Chondrocyte (in vitro differentiated cells): Measurements from ENCODE around the gene CYREN. TPM values are rescaled to one million over a fixed set of nuclear protein-coding genes. Genes with fewer than 3 reads are reported as not detected.

ENCODE experiments used
- DNase-seq: peaks from one replicate; pipeline ENCODE4 v3.0.0; 2021; ENCODE audit warnings: mixed read lengths, low spot score
- H3K27ac Mint-ChIP-seq: one replicate; pipeline ENCODE4 v1.8.0; 2021; ENCODE audit warnings: mild to moderate bottlenecking, moderate library complexity, mixed read lengths; ENCODE audit not compliant: unreplicated experiment
- H3K27me3 Mint-ChIP-seq: 2 replicates; pipeline ENCODE4 v1.8.0; 2021; ENCODE audit warnings: low read depth, mixed read lengths
- H3K36me3 Mint-ChIP-seq: 2 replicates; pipeline ENCODE4 v1.8.0; 2021; ENCODE audit warnings: low read depth, mixed read lengths
- H3K4me1 Mint-ChIP-seq: 2 replicates; pipeline ENCODE4 v1.8.0; 2021; ENCODE audit warnings: low read depth, mild to moderate bottlenecking, mixed read lengths
- H3K4me3 Mint-ChIP-seq: one replicate; pipeline ENCODE4 v1.8.0; 2021; ENCODE audit warnings: mild to moderate bottlenecking, moderate library complexity, mixed read lengths; ENCODE audit not compliant: unreplicated experiment
- H3K9me3 Mint-ChIP-seq: 2 replicates; pipeline ENCODE4 v1.8.0; 2021; ENCODE audit warnings: low read depth, mixed read lengths
- total RNA-seq: library from RNA; stranded (reverse); gene quantifications from 3 replicates; pipeline ENCODE4 v1.2.1, GENCODE V29; 2021
- TF ChIP-seq, protein P1 (sequence below): fragments of 200-600 bp; sonication (generic); IDR thresholded peaks from 2 replicates; pipeline ENCODE4 v1.5.0; 2021; ENCODE audit warnings: antibody characterized with exemption, mild to moderate bottlenecking, moderate library complexity

The CYREN gene
- total RNA-seq, 1 donor from 2014 or later = 30.2 TPM

DNA sequence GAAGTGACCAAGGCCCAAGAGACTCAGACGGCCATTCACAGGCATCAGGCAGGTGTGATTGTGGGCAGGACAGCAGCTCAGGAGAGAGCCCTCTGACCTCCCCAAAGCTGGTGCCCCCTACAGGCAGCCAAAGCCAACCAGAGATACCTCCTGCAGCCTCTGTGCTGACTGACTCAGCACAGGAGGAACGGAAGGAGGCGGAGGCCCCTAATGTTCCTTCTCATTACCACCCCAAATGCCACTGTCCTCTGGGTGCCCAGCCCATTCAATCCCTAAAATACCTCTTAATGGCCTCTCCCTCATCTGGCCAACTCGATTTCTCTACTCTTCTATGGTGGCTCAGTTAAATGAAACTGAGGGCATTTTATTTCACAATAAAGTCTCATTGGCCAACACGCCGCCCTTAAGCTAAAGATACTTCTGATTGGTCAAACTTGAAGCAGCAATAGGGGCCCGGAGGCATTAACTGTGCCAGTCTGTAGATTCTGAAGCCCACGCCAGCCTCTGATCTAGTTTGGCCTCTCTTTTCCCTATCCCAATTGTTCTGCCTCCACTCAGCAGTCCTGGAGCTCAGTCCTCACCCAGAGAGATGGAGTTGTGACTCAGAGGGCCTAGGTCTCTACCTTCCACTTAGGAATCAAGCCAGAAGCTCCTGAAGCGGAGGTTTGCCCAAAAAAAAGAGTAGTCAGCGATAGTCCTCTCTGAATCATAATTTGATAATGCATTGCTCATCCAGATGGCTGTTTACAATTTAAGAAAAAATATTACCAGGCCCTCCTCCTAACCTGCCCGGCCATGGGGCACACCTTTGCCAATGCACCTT is 1.2 kb downstream of the CYREN start:
- Mint-ChIP-seq H3K4me3 (peak overlapping the region; percentile 91), H3K4me1 (peaks cover 41% of the 10 kb centered on the region), H3K36me3 (peaks cover 13% of the 10 kb centered on the region), H3K9me3 (no peaks in the 10 kb centered on the region), H3K27ac (peak overlapping the region; percentile 78), H3K27me3 (no peaks in the 10 kb centered on the region)
- DNase-seq = no peak
- TF ChIP-seq, protein P1, sequence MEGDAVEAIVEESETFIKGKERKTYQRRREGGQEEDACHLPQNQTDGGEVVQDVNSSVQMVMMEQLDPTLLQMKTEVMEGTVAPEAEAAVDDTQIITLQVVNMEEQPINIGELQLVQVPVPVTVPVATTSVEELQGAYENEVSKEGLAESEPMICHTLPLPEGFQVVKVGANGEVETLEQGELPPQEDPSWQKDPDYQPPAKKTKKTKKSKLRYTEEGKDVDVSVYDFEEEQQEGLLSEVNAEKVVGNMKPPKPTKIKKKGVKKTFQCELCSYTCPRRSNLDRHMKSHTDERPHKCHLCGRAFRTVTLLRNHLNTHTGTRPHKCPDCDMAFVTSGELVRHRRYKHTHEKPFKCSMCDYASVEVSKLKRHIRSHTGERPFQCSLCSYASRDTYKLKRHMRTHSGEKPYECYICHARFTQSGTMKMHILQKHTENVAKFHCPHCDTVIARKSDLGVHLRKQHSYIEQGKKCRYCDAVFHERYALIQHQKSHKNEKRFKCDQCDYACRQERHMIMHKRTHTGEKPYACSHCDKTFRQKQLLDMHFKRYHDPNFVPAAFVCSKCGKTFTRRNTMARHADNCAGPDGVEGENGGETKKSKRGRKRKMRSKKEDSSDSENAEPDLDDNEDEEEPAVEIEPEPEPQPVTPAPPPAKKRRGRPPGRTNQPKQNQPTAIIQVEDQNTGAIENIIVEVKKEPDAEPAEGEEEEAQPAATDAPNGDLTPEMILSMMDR = peak; percentile 53

GRCh38 chr7:135168489-135169140 is 1.9 kb downstream of the CYREN start:
- Mint-ChIP-seq H3K9me3 (no peaks in the 10 kb centered on the region), H3K4me1 (peaks cover 41% of the 10 kb centered on the region), H3K4me3 (peak overlapping the region; percentile 91), H3K27me3 (no peaks in the 10 kb centered on the region), H3K27ac (peak overlapping the region; percentile 45), H3K36me3 (peaks cover 15% of the 10 kb centered on the region)
- TF ChIP-seq, protein P1 = no peak
- DNase-seq = no peak

DNA sequence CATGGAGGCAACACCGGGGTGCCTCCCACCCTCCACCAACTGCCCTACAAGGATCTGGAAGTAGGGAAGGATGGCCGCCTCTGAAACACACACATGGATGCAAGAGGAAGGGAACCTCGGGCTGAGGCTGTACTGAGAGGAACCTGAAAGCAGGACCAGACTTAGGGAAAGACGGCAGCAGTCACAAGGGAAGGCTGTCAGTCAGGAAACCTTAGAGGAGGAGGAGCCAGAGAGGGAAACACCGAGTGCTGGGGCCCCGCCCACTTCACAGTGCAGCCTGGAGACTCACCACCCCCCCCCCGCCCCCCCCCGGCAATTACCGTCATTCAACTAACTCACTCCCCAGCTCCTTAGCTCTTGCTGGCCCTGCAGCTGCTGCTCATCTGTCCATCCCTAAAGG is 2.5 kb downstream of the CYREN start:
- Mint-ChIP-seq H3K9me3 (no peaks in the 10 kb centered on the region), H3K4me1 (peaks cover 41% of the 10 kb centered on the region), H3K27ac (no peak overlapping the region), H3K36me3 (peaks cover 15% of the 10 kb centered on the region), H3K27me3 (no peaks in the 10 kb centered on the region), H3K4me3 (no peak overlapping the region)
- TF ChIP-seq, protein P1 = no peak
- DNase-seq = no peak

GRCh38 chr7:135167365-135167917 is 3.1 kb downstream of the CYREN start:
- Mint-ChIP-seq H3K4me3 (no peak overlapping the region), H3K27ac (no peak overlapping the region), H3K4me1 (peaks cover 41% of the 10 kb centered on the region), H3K27me3 (no peaks in the 10 kb centered on the region), H3K9me3 (peaks cover 3% of the 10 kb centered on the region), H3K36me3 (peaks cover 15% of the 10 kb centered on the region)
- TF ChIP-seq, protein P1 = no peak
- no peak for DNase-seq

- no peaks in the 10 kb centered on the region for H3K27me3 Mint-ChIP-seq
- DNase-seq = no peak
- H3K9me3 Mint-ChIP-seq = peaks cover 6% of the 10 kb centered on the region
- peaks cover 15% of the 10 kb centered on the region for H3K36me3 Mint-ChIP-seq
- no peak overlapping the region for H3K27ac Mint-ChIP-seq
- TF ChIP-seq, protein P1 = no peak
- peaks cover 39% of the 10 kb centered on the region for H3K4me1 Mint-ChIP-seq
- H3K4me3 Mint-ChIP-seq = no peak overlapping the region
Observed at GRCh38 chr7:135166338-135166990, 4.0 kb downstream of the CYREN start.
